GM21367 (cell line): ENCODE results near the gene B4GALNT4.
"Not testable (repeated sequence)": the region's sequence is repeated elsewhere in the genome, so short reads cannot be mapped to it uniquely, and the experiment has no call there.

Source experiments
- ATAC-seq: cut with Tn5 transposase; IDR thresholded peaks from one replicate; pipeline ENCODE4 v1.9.1; 2021; ENCODE audit not compliant: unreplicated experiment

B4GALNT4 gene

GRCh38 chr11:405954-406795 lies 36.9 kb downstream of the B4GALNT4 start:
- ATAC-seq: no peak

- peak; percentile 61 for ATAC-seq
Observed at GRCh38 chr11:406796-407650, 37.7 kb downstream of the B4GALNT4 start.

- ATAC-seq: no peak
Observed at GRCh38 chr11:407651-408123, 38.4 kb downstream of the B4GALNT4 start.

GRCh38 chr11:408154-409007 lies 39.1 kb downstream of the B4GALNT4 start:
- ATAC-seq: no peak

- ATAC-seq: no peak
Observed at GRCh38 chr11:409008-409599, 39.8 kb downstream of the B4GALNT4 start.

GRCh38 chr11:409600-410483 lies 40.5 kb downstream of the B4GALNT4 start:
- ATAC-seq: no peak

GRCh38 chr11:410711-411110 lies 41.4 kb downstream of the B4GALNT4 start:
- not testable (repeated sequence) for ATAC-seq

GRCh38 chr11:411520-411919 lies 42.2 kb downstream of the B4GALNT4 start:
- ATAC-seq: not testable (repeated sequence)

- ATAC-seq: no peak
Observed at GRCh38 chr11:412641-413119, 43.4 kb downstream of the B4GALNT4 start.

- no peak for ATAC-seq
Observed at GRCh38 chr11:413120-414081, 44.1 kb downstream of the B4GALNT4 start.

- no peak for ATAC-seq
Observed at GRCh38 chr11:414318-414857, 45.1 kb downstream of the B4GALNT4 start.

GRCh38 chr11:415640-416041 lies 46.3 kb downstream of the B4GALNT4 start:
- ATAC-seq: no peak

- ATAC-seq: no peak
Observed at GRCh38 chr11:416051-416756, 46.9 kb downstream of the B4GALNT4 start.

GRCh38 chr11:416757-417621 lies 47.7 kb downstream of the B4GALNT4 start:
- ATAC-seq: no peak

- ATAC-seq: no peak
Observed at GRCh38 chr11:417652-418342, 48.5 kb downstream of the B4GALNT4 start.
